HG02973 (cell line): ENCODE measurements around the gene ZNF644.

ENCODE experiments used
- ATAC-seq: cut with Tn5 transposase; IDR thresholded peaks from one replicate; pipeline ENCODE4 v1.9.1; 2021; ENCODE audit warnings: moderate library complexity; ENCODE audit not compliant: unreplicated experiment

ZNF644 gene

DNA sequence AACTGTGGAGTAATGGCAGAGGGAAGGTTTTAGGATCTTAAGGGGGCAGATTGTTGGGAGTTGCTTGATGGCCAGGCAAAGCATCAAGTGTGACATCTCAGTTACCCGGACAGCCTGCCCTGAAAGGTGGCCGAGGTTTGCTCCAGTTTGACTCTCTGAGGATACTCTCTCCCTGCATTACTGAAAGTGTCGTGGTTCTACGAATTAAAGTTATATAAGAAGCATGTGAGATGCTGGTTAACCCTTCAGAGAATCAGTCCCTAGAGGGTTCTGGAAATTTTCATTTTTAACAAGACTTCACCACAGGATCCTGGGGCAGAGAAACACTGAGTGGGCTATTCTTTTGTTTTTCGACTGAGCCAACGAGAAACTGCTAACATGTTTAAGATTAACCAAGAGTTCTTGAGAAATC, 689 bp upstream of the ZNF644 start:
- ATAC-seq = no peak

DNA sequence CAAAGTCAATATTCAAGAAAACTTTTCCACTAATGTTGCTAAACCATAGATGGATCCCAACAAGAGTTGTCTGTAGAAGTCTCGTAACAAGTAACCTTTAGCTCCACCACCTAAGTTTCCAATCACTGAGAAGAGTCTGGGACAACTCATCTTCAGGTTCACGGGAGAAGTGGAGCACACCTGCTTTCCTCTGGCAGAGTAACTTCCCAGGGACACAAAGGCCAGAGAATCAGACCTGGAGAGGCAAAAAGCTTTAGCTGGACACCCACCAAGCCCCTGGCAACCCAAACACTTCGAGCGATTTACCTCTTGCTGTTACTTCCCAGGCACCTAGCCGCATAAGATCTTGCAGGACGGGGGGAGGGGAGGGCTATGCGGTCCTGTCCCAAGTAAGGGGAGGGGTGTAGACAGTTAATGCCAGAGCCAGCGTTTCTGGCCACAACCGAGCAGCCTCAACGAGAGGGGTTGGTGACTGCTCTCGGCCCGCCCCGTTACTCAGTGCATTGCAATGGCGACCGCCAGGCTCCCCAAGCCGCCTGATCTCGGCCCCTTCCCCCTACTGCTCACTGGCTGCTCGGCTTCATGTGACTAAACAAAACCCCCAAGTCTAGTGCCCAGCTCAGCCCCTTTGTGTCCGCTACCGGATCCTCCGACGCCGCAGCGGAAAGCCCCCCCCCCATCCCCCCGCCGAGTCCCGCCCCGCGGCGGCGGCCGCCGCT, 709 bp downstream of the ZNF644 start:
- ATAC-seq = peak; percentile 38

DNA sequence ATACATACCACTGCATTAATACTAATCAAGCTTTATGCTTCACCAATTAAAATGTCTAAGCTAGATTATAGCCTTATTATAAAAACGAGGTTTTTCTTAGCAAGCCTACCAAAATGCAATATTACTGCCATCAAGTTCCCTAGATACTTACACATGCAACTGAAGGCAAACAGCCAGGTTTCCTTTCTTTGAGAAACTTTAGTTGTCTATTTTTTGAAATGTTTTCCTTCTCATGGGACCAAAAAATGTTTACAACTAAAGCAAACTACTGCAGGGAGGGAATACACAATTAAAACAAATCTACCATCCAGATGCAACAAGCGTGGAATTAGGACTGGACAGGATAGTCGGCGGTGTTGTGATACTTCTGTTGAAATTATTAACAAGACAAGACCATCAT, 1.3 kb downstream of the ZNF644 start:
- ATAC-seq = no peak

DNA sequence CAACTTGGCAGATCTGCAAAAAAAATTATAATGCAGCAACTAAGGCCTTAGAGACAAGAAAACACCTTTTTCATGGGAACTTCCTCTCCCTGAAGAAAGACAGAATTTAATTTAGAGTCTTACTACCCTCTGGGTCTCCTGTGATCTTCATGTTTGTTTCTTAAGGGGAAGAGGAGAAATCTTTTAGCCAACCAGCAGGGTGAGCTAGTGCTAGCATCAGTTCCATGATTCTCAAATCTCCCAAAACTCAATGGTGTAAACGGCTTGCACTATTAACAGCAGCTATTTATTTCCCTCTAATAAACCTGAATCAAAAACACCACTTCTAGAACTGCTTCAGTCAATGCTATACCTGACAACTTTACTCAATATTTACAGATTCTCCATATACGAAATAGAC, 3.8 kb downstream of the ZNF644 start:
- ATAC-seq = no peak

DNA sequence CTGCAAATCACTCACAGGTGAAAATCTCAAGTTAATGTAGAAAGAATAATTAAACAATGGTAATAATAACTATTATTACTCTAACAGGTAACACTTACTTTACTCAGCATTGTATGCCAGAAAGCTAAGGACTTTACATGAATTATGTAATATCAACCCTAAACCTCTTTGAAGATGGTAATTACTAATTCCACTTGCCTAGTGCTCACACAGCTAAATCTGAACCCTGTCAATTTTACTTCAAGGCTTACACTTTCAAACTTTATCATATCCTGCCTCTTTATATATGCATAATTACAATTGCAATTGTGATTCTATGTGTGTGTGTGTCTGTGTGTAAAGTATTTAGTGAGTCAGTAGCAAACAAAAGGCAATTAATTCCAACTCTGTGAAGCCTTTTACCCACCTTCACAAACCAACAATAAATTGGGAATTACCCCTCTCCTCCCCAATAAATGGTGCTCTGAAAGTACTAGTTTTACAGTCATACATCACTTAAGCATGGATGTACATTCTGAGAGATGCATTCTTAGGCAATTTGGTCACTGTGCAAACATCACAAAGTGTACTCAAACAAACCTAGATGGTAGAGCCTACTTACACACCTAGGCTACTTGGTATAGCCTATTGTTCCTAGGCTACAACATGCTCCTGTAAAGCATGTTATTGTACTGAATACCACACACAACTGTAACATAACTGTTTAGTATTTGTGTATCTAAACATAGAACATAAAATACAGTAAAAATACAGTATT, 5.9 kb downstream of the ZNF644 start:
- no peak for ATAC-seq

DNA sequence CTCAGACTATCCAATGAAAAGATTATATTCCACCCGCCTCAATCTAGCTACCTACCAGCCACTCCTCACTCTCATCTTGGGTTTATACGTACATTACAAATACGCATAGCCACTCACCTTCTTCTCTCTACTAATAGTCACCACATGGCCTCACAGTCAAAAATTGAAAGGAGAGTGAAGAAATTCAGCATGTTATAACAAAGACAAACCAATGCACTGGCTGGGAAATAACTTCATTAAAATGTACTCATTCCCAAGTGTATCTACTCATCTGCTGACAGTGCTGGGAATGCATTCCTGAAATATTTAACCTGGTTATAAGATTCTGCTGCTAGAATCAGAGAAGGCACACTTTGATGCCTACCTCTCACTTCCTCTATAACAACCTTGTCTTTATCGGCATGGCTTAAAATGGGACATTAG, 6.5 kb downstream of the ZNF644 start:
- no peak for ATAC-seq

DNA sequence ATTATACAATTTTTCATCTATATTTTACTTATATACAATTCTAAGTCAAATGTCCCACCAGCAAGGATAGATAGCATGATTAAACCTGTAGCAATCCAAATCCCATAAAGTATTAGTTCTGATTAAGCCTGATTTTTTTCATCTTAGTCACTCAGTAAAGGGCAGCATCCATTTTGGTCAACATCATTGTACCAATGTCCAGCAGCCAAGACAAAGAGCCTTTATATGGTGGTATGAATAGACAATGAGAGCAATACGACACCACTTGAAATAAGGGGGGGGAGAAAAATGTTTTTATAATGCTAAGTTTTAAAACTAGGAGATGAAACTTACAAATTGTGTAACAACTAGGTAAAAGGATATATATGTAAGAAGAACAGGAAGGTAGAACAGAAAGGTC, 7.4 kb downstream of the ZNF644 start:
- no peak for ATAC-seq

DNA sequence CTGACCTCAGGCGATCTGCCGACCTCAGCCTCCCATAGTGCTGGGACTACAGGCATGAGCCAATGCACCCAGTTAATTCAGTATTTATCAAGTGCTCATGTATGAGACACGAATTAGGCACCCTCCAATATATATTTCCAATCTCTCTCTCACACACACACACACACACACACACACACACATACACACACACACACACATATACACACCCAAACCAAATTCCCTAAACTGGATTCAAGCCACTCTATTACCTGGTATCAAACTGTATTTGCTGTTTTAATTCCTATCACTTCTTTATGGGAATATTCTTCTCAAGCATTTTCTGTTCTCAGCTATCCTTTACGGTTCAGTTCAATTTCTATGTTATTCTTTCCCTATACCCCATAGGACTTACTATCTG, 8.5 kb downstream of the ZNF644 start:
- no peak for ATAC-seq

DNA sequence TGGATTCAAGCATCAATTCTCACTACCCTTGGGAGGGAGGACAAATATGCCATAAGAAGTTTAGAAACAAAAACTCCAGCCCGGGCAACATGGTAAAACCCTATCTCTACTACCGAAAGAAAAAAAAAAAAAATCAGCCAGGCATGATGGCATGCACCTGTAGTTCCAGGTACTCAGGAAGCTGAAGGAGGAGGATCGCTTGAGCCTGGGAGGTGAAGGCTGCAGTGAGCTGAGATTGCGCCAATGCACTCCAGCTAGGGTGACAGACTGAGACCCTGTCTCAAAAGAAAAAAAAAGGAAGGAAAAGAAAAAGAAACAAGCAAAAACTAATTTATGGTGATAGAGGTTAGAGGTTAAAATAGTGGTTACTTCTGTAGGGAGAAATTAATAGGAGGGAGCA, 9.6 kb downstream of the ZNF644 start:
- ATAC-seq = no peak

DNA sequence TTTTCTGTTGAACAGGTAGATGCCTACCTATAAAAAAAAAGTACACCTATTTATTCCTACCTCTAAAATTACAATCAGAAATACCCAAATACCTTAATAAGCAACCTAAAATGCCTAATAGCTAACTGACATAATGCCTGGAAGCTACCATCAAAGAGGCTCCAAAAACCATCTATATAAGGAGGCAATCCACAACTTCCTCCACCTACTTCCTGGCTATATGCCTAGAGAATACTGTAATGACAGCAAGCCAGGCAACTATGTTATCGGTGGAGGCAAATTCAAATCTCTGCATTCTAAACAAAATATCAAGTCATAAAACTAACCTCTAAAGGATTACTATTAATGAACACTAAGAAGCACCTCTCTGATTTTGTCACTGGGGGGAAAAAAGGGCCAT, 10.1 kb downstream of the ZNF644 start:
- ATAC-seq = no peak

DNA sequence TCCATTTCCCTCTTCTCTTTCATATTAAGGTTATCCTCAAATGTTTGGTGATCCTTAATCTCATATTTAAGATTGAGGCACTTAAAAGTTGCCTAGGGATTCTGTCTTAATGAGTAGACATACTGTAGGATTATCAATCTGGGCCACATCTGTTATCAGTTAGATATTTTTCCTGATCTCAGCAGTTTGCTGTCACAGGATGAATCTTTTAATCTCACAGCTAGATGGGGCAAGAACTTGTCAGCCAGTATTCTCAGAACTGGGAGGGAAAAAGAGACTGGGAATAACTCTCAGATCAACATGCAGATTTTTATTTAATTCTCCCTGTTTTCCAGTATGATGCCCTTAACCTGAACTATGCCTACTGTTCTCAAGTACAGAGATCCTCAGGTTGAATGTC, 14.0 kb downstream of the ZNF644 start:
- ATAC-seq = no peak

DNA sequence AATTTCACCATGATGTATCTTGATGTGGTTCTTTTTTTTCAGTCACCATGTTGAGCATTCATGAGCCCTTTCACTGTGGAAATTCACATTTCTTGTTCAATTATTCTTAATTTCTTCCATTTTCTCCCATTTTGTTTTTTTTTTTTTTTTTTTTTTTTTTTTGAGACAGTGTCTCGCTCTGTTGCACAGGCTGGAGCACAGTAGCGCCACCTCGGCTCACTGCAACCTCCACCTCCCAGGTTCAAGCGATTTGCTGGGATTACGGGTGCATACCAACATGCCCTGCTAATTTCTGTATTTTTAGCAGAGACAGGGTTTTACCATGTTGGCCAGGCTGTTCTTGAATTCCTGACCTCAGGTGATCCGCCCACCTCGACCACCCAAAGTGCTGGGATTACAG, 14.7 kb downstream of the ZNF644 start:
- ATAC-seq = no peak

DNA sequence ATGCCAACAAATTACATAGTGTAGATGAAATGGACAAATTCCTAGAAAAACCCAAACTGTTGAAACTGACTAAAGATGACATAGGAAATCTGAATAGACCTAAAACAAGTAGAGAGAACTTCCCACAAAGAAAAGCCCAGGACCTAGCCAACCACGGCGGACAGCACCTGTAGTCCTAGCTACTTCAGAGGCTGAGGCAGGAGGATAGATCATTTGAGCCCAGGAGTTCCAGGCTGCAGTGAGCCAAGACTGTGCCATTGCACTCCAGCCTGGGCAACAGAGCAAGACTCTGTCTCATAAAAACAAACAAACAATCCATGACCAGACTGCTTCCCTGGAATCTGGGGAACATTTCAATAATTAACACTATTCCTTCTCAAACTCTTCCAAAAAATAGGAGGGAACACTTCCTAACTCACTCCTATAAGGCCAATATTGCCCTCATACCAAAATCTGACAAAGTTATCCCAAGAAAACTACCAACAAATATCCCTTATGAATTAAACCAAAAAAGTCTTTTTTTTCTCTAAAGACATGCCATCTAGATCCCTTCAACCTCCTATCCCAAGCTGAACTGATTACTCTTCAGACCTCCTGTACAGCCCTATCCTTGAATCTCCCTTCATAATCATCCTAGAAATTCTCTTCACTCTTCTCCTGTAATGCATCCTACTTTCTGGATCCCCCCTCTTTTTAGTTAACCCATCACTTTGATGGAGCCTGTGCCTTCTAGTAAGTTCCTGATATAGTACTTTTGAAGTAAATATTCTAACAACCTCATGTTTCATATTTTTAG, 15.5 kb downstream of the ZNF644 start:
- ATAC-seq = no peak

DNA sequence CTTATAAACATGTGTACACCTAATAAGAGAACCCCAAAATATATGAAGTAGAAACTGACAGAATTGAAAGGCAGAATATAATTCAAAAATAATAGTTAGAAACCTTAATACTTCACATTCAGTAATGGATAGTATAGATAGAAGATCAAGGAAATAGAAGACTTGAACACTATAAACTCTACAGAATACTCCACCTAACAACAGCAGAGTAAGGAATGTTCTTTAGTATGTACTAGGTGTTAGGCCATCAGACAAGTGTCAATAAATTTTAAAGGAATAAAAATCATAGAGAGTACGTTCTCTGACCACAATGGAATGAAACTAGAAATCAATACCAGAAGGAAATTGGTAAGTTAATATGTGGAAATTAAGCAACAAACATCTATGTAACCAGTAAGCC, 16.6 kb downstream of the ZNF644 start:
- no peak for ATAC-seq

DNA sequence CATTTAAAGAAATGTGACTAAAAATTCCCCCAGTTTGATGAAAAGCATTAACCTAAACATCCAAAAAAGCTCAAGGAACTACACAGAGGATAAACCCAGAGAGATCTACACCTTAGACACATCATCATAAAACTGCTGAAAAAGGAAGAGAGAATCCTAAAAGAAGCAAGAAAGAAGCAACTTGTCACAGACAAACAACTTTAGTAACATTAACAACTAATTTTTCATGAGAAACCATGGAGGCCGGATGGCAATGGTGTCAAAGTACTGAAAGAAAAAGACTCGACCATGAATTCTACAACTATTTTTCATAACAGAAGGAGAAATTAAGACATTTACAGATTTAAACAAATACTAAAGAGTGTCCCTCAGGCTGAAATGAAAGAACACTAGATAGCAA, 17.7 kb downstream of the ZNF644 start:
- no peak for ATAC-seq

DNA sequence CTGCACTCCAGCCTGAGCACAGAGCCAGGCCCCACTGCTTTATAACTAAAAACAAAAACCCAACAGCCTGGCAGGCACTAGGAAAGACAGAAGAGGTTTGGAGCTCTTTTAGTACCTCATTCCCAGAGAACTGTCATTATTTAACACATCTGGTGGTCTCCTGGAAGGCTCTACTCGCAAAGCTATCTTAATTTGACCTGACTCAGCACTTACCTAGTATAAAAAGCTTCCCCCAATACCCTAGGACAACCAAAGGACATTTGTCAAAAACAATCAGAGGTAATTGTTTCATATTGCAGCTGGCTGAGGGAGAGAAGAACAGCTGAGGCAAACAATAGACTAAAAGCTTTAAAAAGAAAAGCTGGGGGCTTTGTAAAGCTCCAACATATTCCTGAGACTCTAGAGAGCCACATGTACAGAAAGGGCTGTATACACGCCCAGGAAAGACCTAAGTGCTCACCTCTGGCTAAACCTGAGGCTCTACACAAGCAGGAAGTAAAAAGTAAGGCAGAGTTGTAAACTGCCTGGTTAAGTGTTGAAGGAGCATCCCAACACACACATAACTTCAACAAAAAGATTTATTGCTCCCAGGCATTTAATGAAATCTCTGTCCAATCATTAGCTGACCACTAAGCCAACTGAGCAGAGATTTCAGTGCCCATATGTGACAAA, 25.0 kb downstream of the ZNF644 start:
- ATAC-seq = no peak

DNA sequence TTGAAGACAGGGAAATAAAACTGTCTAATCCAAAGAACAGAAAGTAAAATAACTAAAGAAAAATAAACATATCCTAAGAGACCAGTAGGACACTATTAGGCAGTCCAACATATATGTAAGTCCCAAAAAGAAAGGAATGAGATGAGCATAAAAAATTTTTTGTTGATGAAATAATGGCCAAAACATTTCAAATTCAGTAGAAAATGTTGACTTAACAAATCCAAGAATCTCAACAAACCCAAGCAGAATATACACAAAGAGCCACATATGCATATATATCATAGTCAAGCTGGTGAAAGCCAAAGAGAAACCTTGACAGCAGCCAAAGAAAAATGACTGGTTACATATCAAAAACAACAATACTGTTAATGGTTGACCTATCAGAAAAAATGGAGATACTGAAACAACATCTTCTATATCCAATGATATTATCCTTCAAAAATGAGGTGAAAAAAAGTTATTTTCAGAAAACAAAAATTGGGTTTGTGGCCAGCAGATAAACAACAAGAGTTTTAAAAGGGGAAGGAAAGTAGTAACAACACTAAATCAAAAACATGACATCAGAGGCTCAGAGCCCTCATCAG, 26.4 kb downstream of the ZNF644 start:
- ATAC-seq = no peak

DNA sequence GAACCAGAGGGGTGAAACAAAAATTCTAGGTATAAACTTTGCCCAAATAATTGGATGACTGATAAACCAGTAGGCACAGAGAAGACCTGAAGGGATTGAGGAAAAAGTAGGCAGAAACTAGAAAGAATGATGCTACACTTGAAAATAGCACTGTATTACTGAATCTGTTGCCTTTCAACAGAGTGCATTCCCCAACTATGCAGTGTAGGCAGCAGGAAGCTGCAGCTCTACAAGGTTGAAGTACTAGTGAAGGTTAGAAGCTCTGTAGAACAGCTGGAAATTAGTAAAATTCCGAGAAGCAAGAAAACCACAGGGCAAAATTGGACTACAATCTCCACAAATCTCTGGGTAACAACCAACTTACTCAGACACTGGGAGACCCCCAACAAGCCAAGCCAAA, 27.4 kb downstream of the ZNF644 start:
- no peak for ATAC-seq

DNA sequence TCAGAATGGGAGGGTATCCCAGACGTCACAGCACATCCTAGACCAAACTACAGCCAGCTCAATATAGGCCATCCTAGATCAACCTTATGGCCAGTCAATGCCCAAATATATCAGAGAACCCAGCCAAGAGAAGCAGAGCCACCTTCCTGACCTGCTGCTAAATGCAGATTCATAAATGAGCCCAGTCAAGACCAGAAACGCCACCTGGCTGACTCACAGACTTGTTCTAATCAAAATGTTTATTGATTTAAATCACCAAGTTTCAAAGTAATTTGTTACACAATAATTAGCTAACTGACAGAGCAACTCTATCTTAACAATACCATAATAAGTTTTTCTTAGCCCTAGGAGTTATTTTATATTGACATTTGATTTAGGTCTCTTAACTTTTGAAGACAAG, 28.6 kb downstream of the ZNF644 start:
- no peak for ATAC-seq

DNA sequence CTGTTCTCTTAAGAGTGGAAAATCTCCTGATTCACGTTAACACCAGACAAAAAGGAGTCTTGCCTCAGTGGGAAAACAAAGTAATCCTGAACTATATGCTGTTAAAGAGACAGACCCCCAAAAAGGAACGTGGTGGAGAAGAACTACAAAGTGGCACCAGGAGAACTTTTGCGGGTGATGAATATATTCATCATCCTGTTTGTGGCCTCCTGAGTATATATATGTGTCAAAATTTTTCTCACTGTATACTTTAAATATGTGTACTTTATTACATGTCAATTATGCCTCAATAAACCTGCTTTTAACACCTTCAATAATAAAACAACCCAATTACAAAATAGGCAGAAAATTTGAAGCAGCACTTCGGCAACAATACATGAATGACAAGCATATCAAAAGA, 31.1 kb downstream of the ZNF644 start:
- no peak for ATAC-seq

DNA sequence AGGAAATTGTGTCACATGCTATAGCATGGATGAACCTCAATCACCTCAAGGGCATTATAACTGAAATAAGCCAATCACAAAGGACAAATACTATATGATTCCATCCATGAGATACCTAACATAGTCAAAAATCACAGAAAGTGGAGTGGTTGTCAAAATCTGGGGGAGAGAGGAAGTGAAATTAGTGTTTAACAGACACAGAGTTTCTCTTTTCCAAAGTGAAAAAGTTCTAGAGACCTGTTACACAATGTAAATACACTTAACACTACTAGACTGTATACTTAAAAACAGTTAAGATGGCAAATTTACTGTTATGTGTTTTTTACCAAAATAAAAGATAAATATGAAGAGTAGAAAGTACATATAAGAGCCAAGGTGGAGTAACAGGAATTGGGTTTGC, 31.8 kb downstream of the ZNF644 start:
- no peak for ATAC-seq
